ENCODE measurements around the gene RNU1-3.
"Not testable (repeated sequence)": the region's sequence is repeated elsewhere in the genome, so short reads cannot be mapped to it uniquely, and the experiment has no call there.

The RNU1-3 gene

DNA sequence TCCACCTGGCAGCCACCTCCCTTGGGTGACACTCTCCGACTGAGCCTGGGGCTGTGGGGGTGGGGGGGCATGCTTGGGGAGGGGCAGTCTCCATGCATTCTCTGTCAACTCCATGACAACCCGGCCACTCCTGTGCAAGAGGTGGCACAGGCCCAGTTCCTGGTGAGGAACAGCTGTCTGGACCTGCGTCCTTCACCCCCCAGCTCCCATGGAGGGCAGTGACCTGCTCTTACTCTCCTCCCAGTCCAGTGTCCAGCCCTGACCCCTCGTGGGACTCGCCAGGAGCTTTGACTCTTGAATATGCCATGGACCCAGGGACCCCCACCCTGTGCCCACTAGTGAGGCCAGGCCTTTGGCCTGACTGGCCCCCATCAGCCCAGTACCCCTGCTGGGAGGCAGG lies 35.5 kb upstream of the RNU1-3 start:
- not testable (repeated sequence) for H3K4me1 ChIP-seq (ENCODE audit: insufficient read depth, low read length); H3K9ac ChIP-seq (ENCODE audit: low read depth, low read length); H3K9me3 ChIP-seq (ENCODE audit: control insufficient read depth, insufficient read depth, low read length); H3K36me3 ChIP-seq (ENCODE audit: insufficient read depth, low read length)

DNA sequence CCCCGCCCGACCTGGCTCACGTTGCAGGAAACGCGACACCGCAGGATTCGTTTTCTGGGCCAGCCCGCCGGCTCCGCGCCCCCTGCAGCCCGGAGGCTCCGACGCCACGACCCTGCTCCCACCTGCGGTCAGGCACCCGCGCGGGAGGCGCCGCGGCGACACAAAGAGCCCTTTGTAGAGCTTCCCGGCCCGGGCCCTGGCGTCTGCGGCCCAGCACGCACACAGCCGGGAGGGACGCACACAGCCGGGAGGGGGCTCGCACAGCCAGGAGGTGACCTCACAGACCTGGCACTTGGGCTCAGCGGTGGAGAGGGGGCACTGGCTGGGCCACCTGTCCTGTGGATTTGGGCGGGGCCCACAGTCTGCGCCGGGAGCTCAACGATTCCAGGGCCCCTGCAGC lies 34.4 kb upstream of the RNU1-3 start:
- not testable (repeated sequence) for H3K4me1 ChIP-seq (ENCODE audit: insufficient read depth, low read length); H3K9me3 ChIP-seq (ENCODE audit: control insufficient read depth, insufficient read depth, low read length); H3K36me3 ChIP-seq (ENCODE audit: insufficient read depth, low read length); H3K9ac ChIP-seq (ENCODE audit: low read depth, low read length)

DNA sequence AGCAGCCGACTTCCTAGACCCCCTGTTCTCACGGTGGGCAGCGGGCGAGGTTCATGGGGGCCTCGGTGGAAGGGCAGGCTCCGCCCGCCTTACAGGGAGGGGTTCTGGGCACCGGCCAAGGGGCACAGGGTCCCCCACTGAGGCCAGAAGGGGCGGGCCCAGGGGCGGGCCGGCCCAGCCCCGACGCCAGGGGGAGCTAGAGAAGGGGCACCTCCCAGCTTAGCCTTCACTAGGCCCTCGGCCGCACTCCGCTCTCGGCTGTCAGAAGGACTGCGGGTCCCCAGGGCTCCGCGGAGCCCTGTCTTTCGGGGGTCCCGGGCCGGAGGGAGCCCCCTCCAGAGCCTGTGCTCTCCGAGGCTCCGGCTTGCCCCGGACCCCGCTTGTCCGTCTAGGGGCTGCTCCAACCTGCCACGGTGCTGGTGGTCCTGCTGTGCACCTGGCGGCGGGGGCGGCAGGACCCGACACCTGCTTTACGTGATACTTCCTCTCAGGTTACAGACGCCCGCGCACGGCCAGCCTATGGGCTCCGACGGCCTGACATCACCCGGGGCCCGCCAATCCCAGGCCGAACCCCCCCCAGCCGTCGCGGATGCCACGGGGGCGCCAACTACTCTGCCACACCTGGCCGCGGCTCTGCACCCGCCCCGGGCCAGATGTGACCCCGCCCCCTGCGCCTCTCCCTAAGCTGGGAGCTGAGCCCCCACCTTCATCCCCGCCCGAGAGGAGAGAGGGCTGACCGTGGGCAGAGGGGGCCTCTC lies 33.6 kb upstream of the RNU1-3 start:
- H3K4me1 ChIP-seq (ENCODE audit: insufficient read depth, low read length); H3K36me3 ChIP-seq (ENCODE audit: insufficient read depth, low read length); H3K9me3 ChIP-seq (ENCODE audit: control insufficient read depth, insufficient read depth, low read length); H3K9ac ChIP-seq (ENCODE audit: low read depth, low read length): not testable (repeated sequence)

DNA sequence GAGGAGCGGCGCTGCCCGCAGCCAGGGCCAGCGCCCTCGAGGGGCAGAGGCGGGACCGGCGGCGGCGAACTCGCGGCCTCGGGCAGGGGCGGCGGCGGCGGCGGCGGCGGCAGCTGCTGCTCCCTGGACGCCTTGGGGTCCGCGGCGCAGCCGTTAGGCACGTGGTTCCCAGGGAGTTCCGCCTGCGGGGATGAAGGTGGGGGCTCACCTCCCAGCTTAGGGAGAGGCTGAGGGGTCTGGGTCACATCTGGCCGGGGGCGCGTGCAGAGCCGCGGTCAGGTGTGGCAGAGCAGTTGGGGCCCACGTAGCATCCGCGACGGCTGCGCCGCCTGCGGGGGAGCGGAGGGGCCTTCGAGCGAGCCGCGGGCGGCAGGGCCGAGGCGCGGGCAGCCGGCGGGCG lies 32.7 kb upstream of the RNU1-3 start:
- not testable (repeated sequence) for H3K9me3 ChIP-seq (ENCODE audit: control insufficient read depth, insufficient read depth, low read length); H3K4me1 ChIP-seq (ENCODE audit: insufficient read depth, low read length); H3K9ac ChIP-seq (ENCODE audit: low read depth, low read length); H3K36me3 ChIP-seq (ENCODE audit: insufficient read depth, low read length)

DNA sequence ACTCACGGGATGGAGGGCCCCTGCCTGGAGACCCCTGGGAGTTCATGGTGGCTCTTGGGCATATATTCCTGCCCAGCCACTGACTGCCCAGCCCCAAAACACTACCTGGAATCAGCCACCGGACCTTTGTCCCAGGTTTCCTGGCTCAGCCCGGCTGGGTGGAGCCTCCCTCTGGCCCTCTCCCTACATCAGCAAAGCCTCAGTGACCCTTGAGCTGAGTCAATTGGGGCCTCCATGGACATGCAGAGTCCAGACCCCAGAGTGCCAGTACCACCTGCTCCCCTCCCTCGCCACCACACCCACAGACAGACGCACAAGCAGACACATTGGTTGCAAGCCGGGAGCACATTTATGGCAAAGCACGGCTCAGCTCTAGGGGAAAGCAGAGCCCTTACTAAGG lies 30.4 kb upstream of the RNU1-3 start:
- not testable (repeated sequence) for H3K9ac ChIP-seq (ENCODE audit: low read depth, low read length); H3K4me1 ChIP-seq (ENCODE audit: insufficient read depth, low read length); H3K36me3 ChIP-seq (ENCODE audit: insufficient read depth, low read length); H3K9me3 ChIP-seq (ENCODE audit: control insufficient read depth, insufficient read depth, low read length)

DNA sequence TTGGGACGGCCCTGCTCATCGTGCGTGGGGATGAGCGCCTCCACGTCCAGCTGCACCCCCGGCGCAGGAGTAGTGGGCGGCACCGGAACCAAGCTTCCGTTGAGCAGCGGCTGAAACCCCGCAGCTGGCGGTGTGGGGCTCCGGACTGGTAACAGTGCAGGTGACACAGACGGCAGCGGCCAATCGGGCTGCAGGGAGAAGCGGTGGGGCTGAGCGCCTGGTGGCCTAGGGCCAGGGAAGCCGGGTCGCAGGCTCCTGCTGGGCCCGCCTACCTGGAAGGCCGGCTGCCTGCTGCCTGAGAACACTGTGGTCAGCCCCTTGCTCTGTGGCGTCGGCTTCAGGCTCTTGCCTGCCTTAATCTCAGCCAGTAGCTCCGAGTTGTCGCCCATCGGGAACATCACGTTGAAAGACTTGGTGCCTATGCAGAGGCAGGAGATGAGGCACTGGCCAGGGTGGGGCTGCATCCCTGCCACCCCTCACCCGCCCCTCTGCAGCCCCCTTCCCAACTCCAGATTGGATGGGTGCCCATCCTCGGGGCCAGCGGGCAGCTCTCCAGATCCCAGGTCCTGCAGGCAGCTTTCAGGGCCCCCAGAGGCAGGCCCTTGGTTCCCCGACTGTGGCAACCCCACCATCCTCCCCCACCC lies 29.9 kb upstream of the RNU1-3 start:
- not testable (repeated sequence) for H3K9ac ChIP-seq (ENCODE audit: low read depth, low read length); H3K36me3 ChIP-seq (ENCODE audit: insufficient read depth, low read length)

DNA sequence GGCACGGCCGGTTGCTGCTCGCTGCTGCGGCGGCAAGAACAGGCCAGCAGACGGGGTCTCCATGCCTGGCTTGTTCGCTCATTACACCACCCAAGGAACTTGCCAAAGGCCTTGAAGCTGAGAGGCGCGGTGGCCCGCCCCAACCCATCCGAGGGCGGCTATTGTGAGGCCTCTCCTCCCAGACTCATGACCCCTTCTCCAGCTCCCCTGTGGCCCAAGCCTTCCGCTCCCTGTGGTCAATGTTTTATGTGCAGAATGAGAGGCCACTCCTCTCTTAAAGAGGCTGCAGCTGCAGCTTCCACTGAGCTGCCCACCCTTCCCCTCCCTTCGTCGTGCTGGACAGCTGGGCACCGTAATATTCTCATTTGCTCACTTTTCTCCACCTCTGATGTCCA lies 27.6 kb upstream of the RNU1-3 start:
- not testable (repeated sequence) for H3K9me3 ChIP-seq (ENCODE audit: control insufficient read depth, insufficient read depth, low read length); H3K9ac ChIP-seq (ENCODE audit: low read depth, low read length); H3K36me3 ChIP-seq (ENCODE audit: insufficient read depth, low read length); H3K4me1 ChIP-seq (ENCODE audit: insufficient read depth, low read length)

More for the DNA sequence above, 29.9 kb upstream of the RNU1-3 start:
- H3K9me3 ChIP-seq (ENCODE audit: control insufficient read depth, insufficient read depth, low read length); H3K4me1 ChIP-seq (ENCODE audit: insufficient read depth, low read length): not testable (repeated sequence)

DNA sequence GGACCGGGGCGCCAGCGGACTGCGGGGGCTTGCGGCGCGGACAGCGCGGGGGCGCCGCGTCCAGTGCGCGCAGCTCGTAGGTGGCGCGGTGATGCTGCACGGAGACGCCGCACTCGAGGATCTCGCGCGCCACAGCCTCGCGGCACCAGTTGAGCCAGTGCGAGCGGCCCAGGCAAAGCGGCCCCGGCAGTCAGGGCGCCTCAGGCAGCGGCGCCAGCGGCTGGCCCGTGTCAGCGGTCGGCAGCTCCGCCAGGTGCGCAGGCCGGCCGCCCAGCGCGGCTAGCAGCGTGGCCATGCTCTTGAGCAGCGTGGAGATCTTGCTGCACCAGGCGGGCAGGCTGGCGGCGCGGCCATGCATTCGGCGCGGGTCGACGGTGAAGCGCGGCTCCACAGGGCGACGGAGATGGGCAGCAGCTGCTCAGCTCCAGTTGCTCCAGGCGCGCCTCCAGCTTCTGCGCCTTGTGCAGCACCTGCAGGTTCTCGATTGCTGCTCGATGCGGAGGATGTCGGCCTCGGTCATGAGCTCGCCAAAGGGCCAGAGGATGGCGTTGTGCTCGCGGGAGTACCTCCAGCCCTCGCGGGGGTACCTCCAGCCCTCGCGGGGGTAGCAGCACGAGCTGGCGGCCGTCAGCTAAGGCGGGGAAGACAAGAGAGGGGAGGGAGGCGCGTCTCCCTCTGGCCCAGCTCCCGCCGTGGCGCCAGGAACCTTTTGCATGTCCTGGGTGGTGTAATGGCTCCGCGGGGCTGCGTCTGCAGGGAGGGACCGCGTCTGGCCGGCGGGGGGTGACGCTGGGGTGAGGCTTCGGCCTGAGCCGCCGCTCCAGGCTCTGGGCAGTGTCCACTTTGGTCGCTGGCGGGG lies 26.9 kb upstream of the RNU1-3 start:
- H3K36me3 ChIP-seq (ENCODE audit: insufficient read depth, low read length); H3K9me3 ChIP-seq (ENCODE audit: control insufficient read depth, insufficient read depth, low read length); H3K4me1 ChIP-seq (ENCODE audit: insufficient read depth, low read length); H3K9ac ChIP-seq (ENCODE audit: low read depth, low read length): not testable (repeated sequence)

DNA sequence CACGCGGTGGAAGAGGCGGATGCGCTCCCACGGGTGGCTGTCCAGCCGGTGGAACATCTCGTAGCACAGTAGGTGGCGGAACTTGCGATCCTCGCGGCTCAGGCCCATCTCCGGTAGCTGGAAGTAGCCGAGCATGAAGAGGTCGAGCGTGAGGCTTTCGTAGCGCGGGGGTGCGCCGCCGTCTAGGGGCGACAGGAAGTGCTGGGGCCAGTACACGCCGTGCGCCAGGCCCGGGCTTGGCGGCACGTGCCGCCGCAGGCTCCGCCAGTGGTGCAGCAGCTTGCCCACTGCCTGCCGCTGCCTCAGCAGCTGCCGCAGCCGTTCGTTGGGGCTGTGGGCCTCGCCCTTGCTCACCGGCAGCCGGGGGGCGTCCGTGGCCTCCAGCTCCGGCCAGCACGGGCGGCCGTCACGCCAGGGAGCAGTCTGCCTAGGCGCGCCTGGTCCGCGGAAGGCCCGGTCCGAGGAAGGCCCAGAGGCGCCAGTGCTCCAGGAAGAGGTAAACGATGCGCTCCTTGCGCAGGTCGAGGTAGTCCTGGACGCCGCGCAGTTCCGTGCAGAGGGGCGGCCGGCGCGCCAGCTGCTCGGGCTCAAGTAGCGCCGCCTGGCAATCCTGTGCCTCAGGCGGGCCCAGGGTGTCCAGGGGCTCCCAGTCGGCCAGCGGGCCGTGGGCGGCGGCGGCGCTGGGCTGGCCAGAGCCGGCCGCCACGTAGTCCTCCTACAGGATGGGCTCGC lies 26.1 kb upstream of the RNU1-3 start:
- not testable (repeated sequence) for H3K9me3 ChIP-seq (ENCODE audit: control insufficient read depth, insufficient read depth, low read length); H3K4me1 ChIP-seq (ENCODE audit: insufficient read depth, low read length); H3K36me3 ChIP-seq (ENCODE audit: insufficient read depth, low read length); H3K9ac ChIP-seq (ENCODE audit: low read depth, low read length)

DNA sequence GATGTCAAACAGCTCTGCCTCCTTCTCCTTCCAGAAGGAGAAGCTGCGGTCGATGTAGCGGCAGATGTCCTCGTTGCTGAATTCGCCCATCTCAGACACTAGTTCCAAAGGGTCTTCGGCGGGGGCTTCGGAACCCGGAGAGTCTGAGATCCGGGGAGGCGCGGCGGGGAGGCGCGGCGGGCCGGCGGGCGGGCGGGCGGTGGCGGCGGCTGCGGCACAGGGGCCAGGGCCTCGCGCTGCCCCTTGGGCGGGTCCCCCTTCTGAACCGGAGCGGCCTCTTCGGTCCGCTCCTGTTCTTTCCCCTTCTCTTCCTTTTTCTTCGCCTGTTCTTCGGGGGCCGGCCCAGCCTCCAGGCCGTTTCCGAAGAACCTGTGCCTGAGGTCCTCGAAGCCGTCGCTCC lies 25.5 kb upstream of the RNU1-3 start:
- H3K36me3 ChIP-seq (ENCODE audit: insufficient read depth, low read length); H3K9me3 ChIP-seq (ENCODE audit: control insufficient read depth, insufficient read depth, low read length); H3K9ac ChIP-seq (ENCODE audit: low read depth, low read length); H3K4me1 ChIP-seq (ENCODE audit: insufficient read depth, low read length): not testable (repeated sequence)

DNA sequence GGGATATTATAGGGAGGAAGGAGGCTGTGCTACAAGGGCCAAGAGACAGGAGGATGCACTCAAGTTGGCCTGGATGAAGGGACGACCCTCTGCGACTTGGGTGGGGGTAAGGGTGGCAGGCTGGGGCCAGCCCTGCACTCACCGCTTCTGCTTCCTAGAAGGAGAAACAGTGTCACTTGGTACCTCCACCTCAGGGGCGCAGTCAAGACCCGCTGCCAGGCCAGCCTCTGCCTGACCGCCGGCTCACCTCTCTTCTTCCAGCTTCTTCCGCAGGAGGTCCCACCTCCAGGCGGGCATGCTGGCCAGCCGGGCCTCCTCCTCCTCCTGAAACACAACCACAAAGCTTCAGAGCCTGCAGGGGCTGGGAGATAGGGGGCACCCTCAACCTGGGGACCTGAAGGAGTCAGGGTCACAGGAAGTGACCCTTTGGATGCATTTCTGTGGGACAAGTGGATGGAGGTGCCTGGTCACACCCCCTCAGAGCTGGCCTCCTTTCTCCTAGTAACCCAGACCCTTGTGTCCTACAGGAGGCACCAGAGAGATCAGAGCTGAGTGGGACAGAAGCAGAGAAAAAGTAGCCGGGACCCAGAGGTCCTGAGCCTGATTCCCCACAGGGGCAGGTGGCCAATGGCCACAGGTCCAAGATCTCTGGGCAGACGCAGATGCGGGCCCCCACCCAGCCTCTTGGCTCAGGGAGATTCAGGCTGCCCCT lies 24.4 kb upstream of the RNU1-3 start:
- H3K9ac ChIP-seq (ENCODE audit: low read depth, low read length); H3K36me3 ChIP-seq (ENCODE audit: insufficient read depth, low read length); H3K9me3 ChIP-seq (ENCODE audit: control insufficient read depth, insufficient read depth, low read length); H3K4me1 ChIP-seq (ENCODE audit: insufficient read depth, low read length): not testable (repeated sequence)

DNA sequence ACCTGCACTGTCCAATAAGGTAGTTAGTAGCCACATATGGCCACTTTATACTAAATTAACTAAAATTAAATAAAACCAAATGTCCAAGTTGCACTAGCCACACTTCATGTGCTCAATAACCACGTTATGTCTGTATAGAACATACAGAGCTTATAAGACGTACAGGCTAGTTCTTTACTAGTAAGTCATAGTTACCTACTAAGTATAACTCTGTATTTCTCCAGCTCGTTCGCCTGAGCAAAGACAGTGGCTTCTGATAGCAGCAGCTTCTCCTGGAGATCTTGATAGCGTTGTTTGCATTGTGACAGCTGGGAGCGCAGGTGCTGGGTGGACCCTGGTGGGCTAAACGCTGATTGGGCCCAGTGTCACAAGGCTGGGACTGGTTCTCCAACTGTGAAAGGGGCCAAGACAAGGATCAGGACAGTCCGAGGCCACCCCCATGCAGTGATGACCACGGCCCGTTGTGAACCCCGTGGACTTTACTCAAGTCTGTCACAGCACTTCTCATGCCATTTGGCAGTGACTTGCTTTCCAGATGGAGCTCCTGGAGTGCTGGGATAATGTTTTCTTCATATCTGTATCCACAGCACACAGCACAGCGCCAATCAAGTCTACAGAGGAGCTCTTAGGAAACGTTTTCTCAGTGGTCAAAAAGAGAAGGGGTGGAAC lies 20.5 kb upstream of the RNU1-3 start:
- not testable (repeated sequence) for H3K9ac ChIP-seq (ENCODE audit: low read depth, low read length); H3K9me3 ChIP-seq (ENCODE audit: control insufficient read depth, insufficient read depth, low read length); H3K36me3 ChIP-seq (ENCODE audit: insufficient read depth, low read length); H3K4me1 ChIP-seq (ENCODE audit: insufficient read depth, low read length)

DNA sequence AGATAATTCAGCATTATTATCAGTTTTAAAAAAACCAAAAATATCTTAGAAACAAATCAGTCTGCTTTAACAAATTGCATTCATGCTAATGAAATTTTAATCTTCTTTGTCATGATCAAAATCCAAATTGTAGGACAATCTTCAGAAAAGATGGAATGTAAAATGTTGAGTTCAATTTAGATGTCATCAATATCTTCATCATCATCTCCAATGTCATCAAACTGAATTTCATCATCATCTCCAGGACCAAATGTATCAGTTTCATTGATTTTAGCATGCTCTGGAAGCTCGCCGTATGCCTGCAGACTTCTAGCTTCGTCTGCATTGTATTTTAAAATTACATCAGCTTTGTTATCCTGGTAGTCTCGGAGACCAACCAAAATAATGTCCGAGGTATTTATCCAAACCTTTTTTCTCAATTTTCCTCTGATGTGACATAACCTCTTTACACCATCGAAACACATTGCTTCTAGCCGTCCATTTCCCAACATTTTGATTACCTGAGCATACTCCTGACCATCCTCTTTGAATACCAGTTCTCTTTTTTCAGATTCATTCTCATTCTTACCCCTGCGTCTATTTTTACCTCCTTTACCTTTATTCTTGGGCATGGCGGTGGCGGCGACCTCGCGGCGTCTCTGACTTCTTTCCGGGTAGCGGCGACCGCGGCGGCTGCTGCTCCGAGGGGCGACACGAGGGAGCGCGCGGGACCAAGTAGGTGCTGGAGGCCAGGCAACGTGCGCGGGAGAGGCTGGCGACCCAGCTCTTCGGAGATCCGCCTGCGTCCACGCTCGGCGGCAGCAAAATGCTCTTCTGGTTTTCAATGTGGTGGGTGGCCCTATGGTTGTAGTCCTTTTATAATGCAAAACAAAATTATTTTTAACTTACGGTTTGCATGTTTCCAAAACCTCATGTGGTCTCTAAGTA lies 19.0 kb upstream of the RNU1-3 start:
- H3K9me3 ChIP-seq (ENCODE audit: control insufficient read depth, insufficient read depth, low read length); H3K36me3 ChIP-seq (ENCODE audit: insufficient read depth, low read length); H3K9ac ChIP-seq (ENCODE audit: low read depth, low read length); H3K4me1 ChIP-seq (ENCODE audit: insufficient read depth, low read length): not testable (repeated sequence)
